ENCODE results near the gene CPEB4.

- TF ChIP-seq EZH2 (IDR thresholded peaks at IDR 0.05; ENCODE audit: insufficient read depth, poor library complexity, severe bottlenecking) (no peak), EZH2phosphoT487 (IDR thresholded peaks at IDR 0.05; ENCODE audit: insufficient read depth, low read depth) (no peak)
These were observed 109.2 kb downstream of the CPEB4 start for GRCh38 chr5:173997331-173997730.

Measured in GM23248 (cell line).